ENCODE results near the gene GPR85.
"Not testable (repeated sequence)": the region's sequence is repeated elsewhere in the genome, so short reads cannot be mapped to it uniquely, and the experiment has no call there.

Gene GPR85

DNA sequence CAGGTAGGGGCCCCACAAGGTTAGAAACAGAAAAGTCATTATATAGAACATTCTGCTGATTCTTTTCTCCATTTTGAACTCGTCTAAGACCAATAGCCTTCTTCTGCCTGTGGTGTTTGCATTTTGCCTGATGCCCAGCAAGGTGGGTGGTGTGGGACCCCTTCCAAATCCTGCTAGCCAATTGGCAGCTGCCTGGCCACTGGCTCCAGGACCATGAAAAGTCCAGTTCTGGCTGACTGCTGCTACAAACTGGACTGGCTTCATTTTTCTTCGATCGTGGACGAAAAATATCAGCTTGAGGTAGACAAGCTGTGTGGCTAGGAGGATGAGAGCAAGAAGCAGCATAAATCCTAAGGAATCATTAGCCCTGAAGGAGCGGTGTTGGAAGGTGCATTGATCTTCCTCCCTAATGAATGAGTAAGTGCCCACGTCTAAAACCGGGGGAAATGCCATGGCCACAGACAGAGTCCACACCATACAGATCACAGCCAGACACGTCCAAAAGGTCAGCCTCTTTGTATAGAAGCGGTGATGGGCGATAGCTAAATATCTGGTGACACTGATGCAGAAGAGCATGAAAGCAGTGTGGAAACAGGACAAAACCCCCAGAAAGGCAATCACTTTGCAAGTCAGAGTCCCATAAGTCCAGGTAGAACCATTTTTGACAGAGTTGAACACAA is 2.7 kb downstream of the GPR85 start:
- DNase-seq, result no peak

DNA sequence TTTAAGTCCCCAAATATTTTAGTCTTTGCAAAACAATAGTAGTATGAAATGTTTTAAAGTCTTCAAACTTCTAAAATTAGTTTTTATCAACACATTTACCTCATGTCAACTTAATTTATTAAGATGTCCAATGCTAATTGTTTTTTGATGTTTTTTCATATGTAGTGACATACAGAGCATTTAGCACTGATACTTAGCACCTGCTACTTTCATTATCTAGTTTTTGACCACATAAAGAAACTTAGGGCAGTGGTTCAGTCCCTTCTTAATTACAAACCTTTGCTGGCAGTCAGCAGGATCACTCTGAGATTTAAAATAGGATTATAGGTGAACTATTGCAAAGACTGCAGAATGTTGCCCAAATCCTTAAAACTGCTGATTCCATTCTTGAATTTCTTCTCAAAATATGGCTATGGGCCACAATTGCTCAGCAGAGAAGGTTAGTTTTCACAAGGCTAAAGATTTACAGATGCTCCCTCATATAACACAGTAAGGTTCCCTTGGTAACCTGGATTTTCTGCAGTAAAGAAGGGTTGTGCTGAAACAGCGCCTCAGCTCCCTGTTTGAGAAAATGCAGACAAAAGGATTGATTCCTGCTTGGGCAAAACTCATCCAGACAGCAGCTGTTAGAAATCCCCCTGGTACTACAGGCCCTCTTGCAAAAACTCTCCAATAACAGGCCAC is 3.4 kb downstream of the GPR85 start:
- no peak for DNase-seq

DNA sequence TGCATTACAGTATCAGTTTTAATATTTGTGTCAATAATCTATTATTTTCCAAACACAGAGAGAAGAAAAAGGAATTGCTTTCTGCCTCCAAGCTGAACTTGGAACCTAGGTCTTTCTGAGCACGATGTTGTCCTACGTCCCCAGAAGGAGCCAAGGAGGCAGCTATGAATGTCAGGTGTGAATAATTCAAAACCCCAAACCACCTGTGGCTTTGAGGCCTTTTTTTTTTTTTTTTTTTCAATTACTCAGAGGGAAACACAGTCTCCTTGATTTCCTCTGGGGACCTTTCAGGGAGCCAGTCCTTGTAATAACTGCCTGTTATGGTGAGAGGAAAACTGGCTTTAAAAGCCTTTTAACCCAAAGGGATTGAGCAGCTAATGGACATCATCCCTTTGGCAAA is 8.3 kb downstream of the GPR85 start:
- no peak for DNase-seq

DNA sequence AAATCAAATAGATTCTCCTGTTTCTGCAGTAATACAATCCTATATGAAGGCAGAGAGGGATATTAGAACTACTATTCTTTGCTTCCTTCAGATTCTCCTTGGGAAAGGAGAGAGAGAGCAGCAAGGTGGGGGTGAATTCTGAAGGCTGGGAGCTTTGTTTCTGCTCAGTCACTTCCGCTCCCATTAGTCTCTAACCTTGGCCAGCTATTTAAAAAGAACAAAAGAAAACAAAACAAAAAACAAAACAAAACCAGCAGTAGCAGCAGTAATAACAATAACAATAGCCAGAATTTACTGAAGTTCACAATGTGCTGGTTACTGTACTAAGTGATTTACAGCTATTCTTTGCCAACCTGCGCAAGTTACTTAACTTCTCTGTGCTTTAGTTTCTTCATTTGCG is 9.9 kb downstream of the GPR85 start:
- DNase-seq, result no peak

DNA sequence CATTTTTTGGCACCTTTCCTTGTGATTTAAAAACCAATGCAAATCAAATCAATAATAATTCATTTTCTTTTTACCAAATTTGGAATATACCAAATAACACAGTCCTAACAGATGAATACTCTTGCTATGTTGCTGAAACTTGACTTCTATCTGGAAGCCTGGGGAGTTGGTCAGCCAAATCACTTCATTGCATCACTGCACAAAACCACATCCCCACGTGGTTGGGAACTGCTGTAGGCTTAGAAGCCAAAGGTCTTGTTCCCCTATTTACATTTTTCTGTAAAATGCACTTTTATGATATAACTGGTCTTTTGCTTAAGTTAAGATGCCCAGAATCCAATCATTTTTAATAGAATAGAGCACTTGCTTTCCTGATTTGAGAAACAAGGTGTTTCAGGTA is 15.2 kb downstream of the GPR85 start:
- DNase-seq, result no peak

DNA sequence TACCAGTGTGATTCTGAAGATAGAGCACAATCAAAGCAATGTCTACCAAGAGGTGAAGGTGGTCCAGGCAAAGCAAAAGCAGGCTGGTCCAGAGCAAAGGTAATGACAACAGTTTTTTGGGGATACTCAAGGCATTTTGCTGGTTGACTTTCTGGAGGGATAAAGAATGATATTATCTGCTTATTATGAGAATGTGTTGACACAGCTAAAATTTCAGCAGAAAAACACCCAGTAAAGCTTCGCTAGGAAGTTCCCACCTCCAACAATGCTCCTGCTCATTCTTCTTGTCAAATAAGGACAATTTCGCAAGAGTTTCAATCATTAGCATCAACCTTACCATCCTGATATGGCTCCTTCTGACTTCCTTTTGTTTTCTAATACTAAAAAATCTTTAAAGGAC is 24.1 kb downstream of the GPR85 start:
- DNase-seq, result no peak

DNA sequence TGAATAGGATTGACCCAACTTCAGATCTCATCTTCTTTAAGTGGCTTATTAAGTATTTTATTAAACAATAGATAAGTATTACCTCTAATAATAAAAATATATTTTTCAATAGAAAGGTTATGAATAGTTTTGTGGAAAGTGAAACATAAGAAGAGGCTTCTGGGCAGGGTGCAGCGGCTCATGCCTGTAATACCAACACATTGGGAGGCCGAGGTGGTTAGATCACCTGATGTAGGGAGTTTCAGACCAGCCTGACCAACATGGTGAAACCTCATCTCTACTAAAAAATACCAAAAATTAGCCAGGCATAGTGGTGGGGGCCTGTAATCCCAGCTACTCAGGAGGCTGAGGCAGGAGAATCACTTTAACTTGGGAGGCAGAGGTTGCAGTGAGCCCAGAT is 26.5 kb downstream of the GPR85 start:
- no peak for DNase-seq

DNA sequence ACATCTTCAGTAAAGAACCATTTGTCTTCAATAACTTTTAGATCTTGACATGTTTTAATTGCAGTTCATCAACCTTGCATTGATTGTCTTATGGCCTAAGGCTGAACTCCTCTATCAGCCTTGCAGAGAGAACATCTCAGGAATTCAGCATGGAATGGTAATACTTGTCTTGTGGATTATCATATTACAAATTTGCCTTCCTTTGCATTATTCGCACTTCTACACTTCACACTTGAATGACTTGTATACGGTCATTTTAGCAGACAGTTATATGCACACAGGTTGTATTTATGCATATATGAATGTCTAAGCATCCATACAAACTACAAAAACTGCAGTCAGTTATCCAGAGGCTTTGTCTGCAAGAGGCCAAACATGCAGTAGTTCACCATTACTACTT is 31.7 kb downstream of the GPR85 start:
- no peak for DNase-seq

DNA sequence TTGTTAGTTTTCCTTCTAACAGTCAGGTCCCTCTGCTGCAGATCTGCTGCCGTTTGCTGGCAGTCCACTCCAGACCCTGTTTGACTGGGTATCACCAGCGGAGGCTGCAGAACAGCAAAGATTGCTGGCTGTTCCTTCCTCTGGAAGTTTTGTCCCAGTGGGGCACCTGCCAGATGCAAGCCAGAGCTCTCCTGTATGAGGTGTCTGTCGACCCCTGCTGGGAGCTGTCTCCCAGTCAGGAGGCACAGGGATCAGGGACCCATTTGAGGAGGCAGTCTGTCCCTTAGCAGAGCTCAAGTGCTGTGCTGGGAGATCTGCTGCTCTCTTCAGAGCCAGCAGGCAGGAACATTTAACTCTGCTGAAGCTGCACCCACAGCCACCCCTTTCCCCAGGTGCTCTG is 32.4 kb downstream of the GPR85 start:
- not testable (repeated sequence) for DNase-seq

DNA sequence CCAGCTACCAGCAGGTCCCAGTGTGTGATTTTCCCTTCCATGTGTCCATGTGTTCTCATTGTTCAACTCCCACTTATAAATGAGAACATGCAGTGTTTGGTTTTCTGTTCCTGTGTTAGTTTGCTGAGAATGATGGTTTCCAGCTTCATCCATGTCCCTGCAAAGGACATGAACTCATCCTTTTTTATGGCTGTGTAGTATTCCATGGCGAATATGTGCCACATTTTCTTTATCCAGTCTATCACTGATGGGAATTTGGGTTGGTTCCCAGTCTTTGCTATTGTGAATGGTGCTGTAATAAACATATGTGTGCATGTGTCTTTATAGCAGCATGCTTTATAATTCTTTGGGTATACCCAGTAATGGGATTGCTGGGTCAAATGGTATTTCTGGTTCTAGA is 37.4 kb downstream of the GPR85 start:
- not testable (repeated sequence) for DNase-seq

DNA sequence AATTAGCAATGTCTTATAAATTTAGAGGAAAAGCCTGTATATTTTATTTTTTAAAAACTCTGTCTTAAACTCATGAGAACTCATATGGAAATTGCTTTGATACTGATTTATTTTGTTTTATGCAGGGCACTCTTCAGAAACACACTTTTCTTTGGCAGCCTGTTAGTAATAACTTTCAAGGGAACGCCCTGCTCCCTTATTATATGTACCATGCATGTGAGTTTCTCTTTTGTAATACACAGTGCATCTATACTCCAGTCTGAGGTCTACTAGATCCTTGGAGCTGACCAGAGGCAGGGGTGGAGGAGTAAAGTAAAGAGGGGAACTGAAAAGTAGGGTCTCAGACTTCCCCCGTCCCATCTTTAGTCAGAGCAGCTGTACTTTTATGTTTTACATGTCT is 40.2 kb downstream of the GPR85 start:
- no peak for DNase-seq

DNA sequence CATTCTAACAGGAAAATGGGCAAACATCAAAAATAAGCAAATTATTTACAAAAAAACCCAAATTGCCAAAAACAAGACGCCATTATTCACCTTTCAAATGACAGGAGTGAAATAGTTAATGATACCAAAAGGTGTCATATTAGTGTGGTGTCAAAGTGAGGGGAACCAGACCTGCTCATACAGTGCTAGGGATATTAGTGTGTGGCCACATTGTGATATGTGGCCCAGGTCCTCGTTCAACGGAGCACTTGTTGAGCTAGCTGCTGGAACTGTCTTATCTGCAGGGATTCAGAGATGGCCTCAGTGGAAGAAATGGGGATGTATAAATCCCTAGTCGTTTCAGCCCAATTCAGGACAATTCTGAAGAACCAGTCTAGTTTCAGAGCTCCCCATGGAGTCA is 41.2 kb downstream of the GPR85 start:
- DNase-seq, result no peak

DNA sequence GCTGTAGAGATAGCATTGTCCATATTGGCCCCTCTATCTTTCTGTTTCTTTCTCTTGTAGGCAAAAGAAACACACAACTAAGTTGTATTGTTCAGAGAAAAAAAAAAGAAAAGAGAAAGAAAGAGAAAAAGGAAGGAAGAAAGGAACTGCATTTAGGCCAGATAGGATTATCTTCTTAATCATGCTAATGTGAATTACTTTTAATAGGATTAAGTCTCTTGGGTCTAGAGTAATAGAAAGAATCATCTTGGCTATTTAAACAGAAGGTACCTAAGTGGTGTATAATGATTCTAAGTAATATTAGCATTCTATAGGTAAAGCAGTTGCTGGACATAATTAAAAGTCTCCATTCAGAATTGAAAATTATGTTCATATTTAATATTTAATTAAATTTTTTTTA is 42.2 kb downstream of the GPR85 start:
- no peak for DNase-seq

DNA sequence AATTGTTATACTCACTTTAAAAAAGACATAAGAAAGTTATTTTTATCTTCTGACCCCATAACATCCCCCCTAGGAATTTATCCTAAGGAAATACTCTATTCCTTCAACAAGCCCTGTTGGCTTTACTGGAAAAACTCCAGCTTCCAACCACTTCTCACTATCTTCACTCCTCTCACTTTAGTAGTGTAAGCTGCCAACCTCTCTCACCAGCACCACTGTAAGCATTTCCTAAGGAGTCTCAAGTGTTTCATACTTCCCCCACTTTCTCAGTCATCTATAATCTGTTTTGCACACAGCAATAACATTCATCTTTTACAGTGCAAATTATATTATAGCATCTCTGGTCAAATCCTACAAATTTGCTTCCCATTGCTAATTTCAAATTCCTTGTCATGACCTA is 45.8 kb downstream of the GPR85 start:
- DNase-seq, result no peak

DNA sequence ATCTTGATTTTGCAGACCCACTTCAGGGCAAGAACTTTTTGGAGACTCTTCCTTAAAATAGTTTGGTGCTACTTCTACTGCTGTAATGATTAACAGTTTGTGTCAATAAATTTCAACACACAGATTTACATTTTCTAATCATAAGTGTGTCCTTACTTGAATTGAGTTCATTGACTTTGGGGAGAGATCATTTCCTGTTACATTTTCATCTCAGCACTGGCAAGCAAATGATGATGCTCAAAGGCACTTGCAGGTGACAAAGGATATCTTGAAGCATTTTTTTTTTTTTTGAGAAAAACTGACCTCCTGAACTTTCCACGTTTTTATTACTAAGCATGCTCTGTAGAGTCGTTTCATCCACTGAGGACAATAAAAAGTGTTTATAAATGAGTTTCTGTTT is 52.7 kb downstream of the GPR85 start:
- DNase-seq, result no peak

All from NCI-H446 (cell line).